ENCODE results near the gene ZBTB7C.

ZBTB7C gene

GRCh38 chr18:48059455-48060010 is 349.6 kb downstream of the ZBTB7C start:
- DNase-seq (ENCODE audit: low read depth): no peak

GRCh38 chr18:48058486-48058885 is 350.7 kb downstream of the ZBTB7C start:
- DNase-seq (ENCODE audit: low read depth): no peak

- DNase-seq (ENCODE audit: low read depth): no peak
These were observed 352.2 kb downstream of the ZBTB7C start for GRCh38 chr18:48057018-48057417.

GRCh38 chr18:48055351-48055750 is 353.8 kb downstream of the ZBTB7C start:
- DNase-seq (ENCODE audit: low read depth): no peak

- no peak for DNase-seq (ENCODE audit: low read depth)
These were observed 355.0 kb downstream of the ZBTB7C start for GRCh38 chr18:48053881-48054816.

- no peak for DNase-seq (ENCODE audit: low read depth)
These were observed 356.3 kb downstream of the ZBTB7C start for GRCh38 chr18:48052842-48053241.

- no peak for DNase-seq (ENCODE audit: low read depth)
These were observed 357.0 kb downstream of the ZBTB7C start for GRCh38 chr18:48051945-48052840.

- no peak for DNase-seq (ENCODE audit: low read depth)
These were observed 359.0 kb downstream of the ZBTB7C start for GRCh38 chr18:48050176-48050575.

- DNase-seq (ENCODE audit: low read depth): no peak
These were observed 359.4 kb downstream of the ZBTB7C start for GRCh38 chr18:48049757-48050156.

- DNase-seq (ENCODE audit: low read depth): no peak
These were observed 360.9 kb downstream of the ZBTB7C start for GRCh38 chr18:48048251-48048650.

GRCh38 chr18:48046843-48047242 is 362.3 kb downstream of the ZBTB7C start:
- no peak for DNase-seq (ENCODE audit: low read depth)

- DNase-seq (ENCODE audit: low read depth): no peak
These were observed 363.4 kb downstream of the ZBTB7C start for GRCh38 chr18:48045744-48046143.

- DNase-seq (ENCODE audit: low read depth): no peak
These were observed 364.2 kb downstream of the ZBTB7C start for GRCh38 chr18:48044944-48045343.

- no peak for DNase-seq (ENCODE audit: low read depth)
These were observed 366.0 kb downstream of the ZBTB7C start for GRCh38 chr18:48043166-48043565.

- DNase-seq (ENCODE audit: low read depth): no peak
These were observed 366.8 kb downstream of the ZBTB7C start for GRCh38 chr18:48042431-48042830.

- no peak for DNase-seq (ENCODE audit: low read depth)
These were observed 368.6 kb downstream of the ZBTB7C start for GRCh38 chr18:48040457-48041110.

- no peak for DNase-seq (ENCODE audit: low read depth)
These were observed 369.4 kb downstream of the ZBTB7C start for GRCh38 chr18:48039769-48040215.

GRCh38 chr18:48038636-48039035 is 370.5 kb downstream of the ZBTB7C start:
- no peak for DNase-seq (ENCODE audit: low read depth)

GRCh38 chr18:48037481-48038271 is 371.5 kb downstream of the ZBTB7C start:
- DNase-seq (ENCODE audit: low read depth): no peak

GRCh38 chr18:48036641-48037421 is 372.4 kb downstream of the ZBTB7C start:
- DNase-seq (ENCODE audit: low read depth): no peak

All from HS-27A (cell line).